Neutrophil (primary cell): ENCODE data around the gene ATG5.

Source experiments
- H3K27ac ChIP-seq: fragments of 200-600 bp; sonication (generic); 2 replicates; pipeline ENCODE4 v1.5.1; 2016; ENCODE audit warnings: mild to moderate bottlenecking, moderate library complexity
- H3K27me3 ChIP-seq: fragments of 200-600 bp; sonication (generic); 2 replicates; pipeline ENCODE4 v1.6.0; 2016; ENCODE audit warnings: mild to moderate bottlenecking
- H3K36me3 ChIP-seq: fragments of 200-600 bp; sonication (generic); 2 replicates; pipeline ENCODE4 v1.5.1; 2017
- H3K4me1 ChIP-seq, 2 experiments: fragments of 200-600 bp in 1 of 2; sonication (generic) in 1 of 2; 1 replicate in 1 of 2; 2 replicates in 1 of 2; pipeline versions ENCODE4 v1.5.1 to v1.6.1; 2013 to 2016; ENCODE audit warnings: low read depth in 1 of 2, low read length in 1 of 2, mild to moderate bottlenecking in 1 of 2, moderate library complexity in 1 of 2; ENCODE audit not compliant: control insufficient read depth in 1 of 2, insufficient read depth in 1 of 2
- H3K4me3 ChIP-seq, 2 experiments: fragments of 200-600 bp in 1 of 2; sonication (generic) in 1 of 2; 1 replicate in 1 of 2; 2 replicates in 1 of 2; pipeline ENCODE4 v1.5.1; 2013 to 2016; ENCODE audit warnings: low read depth in 1 of 2, low read length in 1 of 2, mild to moderate bottlenecking in 1 of 2, moderate library complexity in 1 of 2
- H3K9me3 ChIP-seq: fragments of 200-600 bp; sonication (generic); 2 replicates; pipeline ENCODE4 v1.5.1; 2016
- TF ChIP-seq, protein P1 (sequence below): fragments of 200-600 bp; sonication (generic); IDR thresholded peaks from 2 replicates; pipeline ENCODE4 v1.5.1; 2016; ENCODE audit warnings: antibody characterized with exemption

The ATG5 gene

DNA sequence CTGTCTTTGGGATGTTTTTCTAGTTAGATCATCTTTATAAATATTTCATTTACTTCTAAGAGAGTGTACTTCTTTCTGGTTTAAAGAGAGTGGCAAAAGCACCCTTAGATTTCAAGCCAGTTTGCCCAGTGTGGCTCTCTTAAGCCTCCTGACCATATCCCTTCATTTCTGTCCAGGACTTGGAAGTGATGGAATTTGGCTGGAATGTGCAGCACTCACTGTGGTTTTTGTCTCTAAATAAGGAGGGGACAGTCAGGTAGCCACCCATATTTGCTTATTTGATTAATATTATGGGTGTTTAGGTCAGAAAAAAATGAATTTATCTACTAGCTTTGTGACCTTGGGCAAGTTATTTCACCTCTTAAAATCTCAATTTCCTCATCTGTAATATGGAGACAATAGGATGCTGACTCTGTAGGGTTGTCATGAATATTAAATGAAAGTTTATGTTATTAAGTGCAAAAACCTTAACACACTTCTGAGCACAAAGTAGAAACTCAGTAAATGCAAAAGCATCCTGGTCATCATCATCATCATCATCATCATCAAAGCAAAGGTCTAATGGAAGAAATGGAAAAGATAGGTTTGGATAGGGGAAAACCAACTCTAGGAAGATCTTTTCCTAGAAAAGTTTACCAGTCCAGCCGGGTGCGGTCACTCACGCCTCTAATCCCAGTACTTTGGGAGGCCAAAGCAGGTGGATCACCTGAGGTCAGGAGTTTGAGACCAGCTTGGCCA lies 38.0 kb upstream of the ATG5 start:
- no peak overlapping the region for H3K4me3 ChIP-seq
- H3K36me3 ChIP-seq: no peaks in the 10 kb centered on the region
- H3K27me3 ChIP-seq: peaks cover 91% of the 10 kb centered on the region
- TF ChIP-seq, protein P1, sequence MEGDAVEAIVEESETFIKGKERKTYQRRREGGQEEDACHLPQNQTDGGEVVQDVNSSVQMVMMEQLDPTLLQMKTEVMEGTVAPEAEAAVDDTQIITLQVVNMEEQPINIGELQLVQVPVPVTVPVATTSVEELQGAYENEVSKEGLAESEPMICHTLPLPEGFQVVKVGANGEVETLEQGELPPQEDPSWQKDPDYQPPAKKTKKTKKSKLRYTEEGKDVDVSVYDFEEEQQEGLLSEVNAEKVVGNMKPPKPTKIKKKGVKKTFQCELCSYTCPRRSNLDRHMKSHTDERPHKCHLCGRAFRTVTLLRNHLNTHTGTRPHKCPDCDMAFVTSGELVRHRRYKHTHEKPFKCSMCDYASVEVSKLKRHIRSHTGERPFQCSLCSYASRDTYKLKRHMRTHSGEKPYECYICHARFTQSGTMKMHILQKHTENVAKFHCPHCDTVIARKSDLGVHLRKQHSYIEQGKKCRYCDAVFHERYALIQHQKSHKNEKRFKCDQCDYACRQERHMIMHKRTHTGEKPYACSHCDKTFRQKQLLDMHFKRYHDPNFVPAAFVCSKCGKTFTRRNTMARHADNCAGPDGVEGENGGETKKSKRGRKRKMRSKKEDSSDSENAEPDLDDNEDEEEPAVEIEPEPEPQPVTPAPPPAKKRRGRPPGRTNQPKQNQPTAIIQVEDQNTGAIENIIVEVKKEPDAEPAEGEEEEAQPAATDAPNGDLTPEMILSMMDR: no peak
- H3K27ac ChIP-seq: no peak overlapping the region
- H3K9me3 ChIP-seq: no peaks in the 10 kb centered on the region
- H3K4me1 ChIP-seq: peaks cover 16 to 19% of the 10 kb centered on the region in 2 experiments

DNA sequence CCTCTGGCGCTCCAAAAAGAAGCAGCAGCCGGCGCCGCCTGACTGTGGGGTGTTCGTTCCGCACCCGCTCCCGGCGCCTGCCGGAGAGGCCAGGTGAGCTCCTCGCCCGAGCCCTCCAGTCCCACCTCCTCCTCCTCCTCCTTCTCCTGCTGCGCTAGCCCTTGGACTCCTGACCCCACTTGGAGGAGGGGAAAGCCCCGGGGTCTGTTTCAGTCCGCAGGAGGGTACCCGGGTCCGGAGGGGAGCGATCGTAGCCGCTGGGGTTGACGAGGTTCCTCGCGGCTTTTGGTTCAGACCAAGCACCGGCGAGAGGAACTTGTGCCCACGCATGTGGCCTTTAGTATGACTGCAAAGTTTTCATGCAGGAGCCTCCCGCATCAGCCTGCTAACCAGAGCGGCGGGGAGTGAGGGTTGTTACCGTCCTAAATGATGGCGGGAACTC lies 35.5 kb upstream of the ATG5 start:
- peak overlapping the region; percentile 47 to 67 for H3K4me3 ChIP-seq
- TF ChIP-seq, protein P1: no peak
- no peaks in the 10 kb centered on the region for H3K9me3 ChIP-seq
- peaks cover 16 to 19% of the 10 kb centered on the region in 2 experiments for H3K4me1 ChIP-seq
- H3K27me3 ChIP-seq: peaks cover 91% of the 10 kb centered on the region
- H3K27ac ChIP-seq: no peak overlapping the region
- no peaks in the 10 kb centered on the region for H3K36me3 ChIP-seq

DNA sequence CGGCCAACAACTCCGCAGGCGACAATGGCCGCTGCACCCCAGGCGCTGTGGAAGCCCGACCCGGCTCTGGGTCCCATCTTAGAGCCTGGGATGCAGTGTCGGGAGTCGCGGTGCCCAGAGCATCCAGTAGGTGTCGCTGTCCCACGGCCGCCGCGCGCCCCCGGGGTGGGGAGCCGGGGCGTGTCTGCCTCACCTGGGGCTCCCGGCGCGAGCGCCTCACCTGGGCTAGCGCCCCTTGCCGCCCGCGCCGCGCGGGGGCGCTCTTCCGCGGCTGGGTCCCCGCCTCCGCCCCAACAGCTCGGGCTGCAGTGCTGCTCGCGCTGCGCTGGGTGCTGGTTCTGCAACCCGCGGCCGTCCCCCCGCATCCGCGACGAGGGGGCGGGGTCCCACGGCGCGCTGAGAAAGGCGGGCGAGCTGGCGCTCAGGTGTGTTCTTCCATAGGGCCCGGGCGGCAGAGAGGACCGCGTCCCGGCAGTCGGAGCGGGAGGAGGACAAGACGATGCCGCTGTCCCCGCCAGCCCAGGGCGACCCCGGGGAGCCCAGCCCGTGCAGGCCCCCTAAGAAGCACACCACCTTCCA lies 34.9 kb upstream of the ATG5 start, which contains the start of gene CRYBG1:
Gene CRYBG1 (plus strand): TSS at position 308 of the 579 bp plus-strand sequence. CDS start 192 bp downstream, at position 500.
- no peaks in the 10 kb centered on the region for H3K36me3 ChIP-seq
- H3K9me3 ChIP-seq: no peaks in the 10 kb centered on the region
- TF ChIP-seq, protein P1: peak; percentile 72
- peak within 1 kb of the TSS; percentile 47 to 67 for H3K4me3 ChIP-seq
- no peak within 1 kb of the TSS for H3K27ac ChIP-seq
- H3K27me3 ChIP-seq: peaks cover 91% of the 10 kb centered on the region
- peaks cover 16 to 19% of the 10 kb centered on the region in 2 experiments for H3K4me1 ChIP-seq

DNA sequence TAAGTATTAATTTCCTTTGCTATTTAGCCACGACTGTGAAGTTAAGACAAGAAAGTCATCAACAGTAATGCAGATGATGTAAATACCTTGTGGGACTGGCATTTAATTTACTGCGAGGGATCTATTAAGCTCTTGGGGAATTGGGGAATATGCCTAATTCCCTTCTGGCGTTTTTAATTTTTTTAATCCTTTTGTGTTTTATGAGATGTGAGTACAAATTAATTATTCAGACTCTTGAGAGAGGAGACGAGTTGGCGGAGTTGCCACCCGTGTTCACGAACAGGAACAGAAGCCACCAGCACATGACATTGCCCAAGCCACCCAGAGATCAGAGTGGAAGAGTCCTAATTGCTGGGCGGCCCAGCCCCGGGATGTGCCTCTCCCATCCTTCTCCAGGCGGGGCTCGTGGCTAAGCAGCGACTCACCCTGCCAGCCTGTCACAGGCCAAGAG lies 34.4 kb upstream of the ATG5 start:
- Histone ChIP-seq H3K27me3 (peaks cover 88% of the 10 kb centered on the region), H3K36me3 (no peaks in the 10 kb centered on the region), H3K9me3 (no peaks in the 10 kb centered on the region), H3K4me3 (peak overlapping the region; percentile 47 to 67), H3K27ac (no peak overlapping the region), H3K4me1 (peaks cover 16 to 19% of the 10 kb centered on the region in 2 experiments)
- TF ChIP-seq, protein P1: no peak

DNA sequence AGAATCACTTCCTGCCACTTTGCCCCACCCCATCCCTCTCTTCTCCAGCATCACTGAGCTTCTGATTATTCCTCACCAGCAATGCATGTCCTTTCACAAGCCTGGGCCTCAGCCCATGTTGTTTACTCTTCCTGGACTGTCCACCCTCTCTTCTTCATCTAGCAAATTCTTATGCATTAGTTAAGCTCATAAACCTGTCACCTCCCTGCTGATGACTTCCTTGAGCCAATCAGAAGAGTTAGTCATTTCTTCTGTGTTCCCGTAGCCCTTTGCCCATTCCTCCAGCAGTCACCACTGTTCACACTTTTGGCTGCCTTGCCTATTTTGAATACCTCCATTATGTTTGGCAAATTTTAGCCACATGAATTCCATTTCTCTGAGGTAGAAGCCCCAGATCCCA lies 30.8 kb upstream of the ATG5 start:
- Histone ChIP-seq H3K4me1 (peaks cover 15 to 18% of the 10 kb centered on the region in 2 experiments), H3K9me3 (no peaks in the 10 kb centered on the region), H3K27me3 (peaks cover 67% of the 10 kb centered on the region), H3K36me3 (no peaks in the 10 kb centered on the region), H3K27ac (no peak overlapping the region), H3K4me3 (no peak overlapping the region)
- TF ChIP-seq, protein P1: no peak
